ENCODE data around the gene ZNF205. TPM values are rescaled to one million over a fixed set of nuclear protein-coding genes. Genes with fewer than 3 reads are reported as not detected.

The ZNF205 gene
- total and polyA plus RNA-seq, 10 of the 15 experiments (the other 5 are each of a cell fraction or from before 2014, with no cell fraction given): 0.26 to 1.5 (median 0.78) TPM; not detected in 2

- TF ChIP-seq ELK1 (IDR thresholded peaks at IDR 0.05; ENCODE audit: low read depth, low read length): no peak
- TF ChIP-seq DPF2 (IDR thresholded peaks at IDR 0.05): no peak
- TF ChIP-seq ZSCAN29 (IDR thresholded peaks at IDR 0.05): no peak
- no peak for TF ChIP-seq BRCA1 (IDR thresholded peaks at IDR 0.05; ENCODE audit: low read depth, low read length)
- TF ChIP-seq POU2F2 (IDR thresholded peaks at IDR 0.05; ENCODE audit: borderline replicate concordance, low read depth, low read length): no peak
- peak; percentile 66; the same call in 1 of the 2 replicates for TF ChIP-seq SMC3 (IDR thresholded peaks at IDR 0.05; ENCODE audit: borderline replicate concordance, low read length)
- TF ChIP-seq STAT1 (conservative IDR thresholded peaks at IDR 0.05): no peak
- TF ChIP-seq ZNF592 (IDR thresholded peaks at IDR 0.05): no peak
- no peak for TF ChIP-seq IKZF1 (conservative IDR thresholded peaks at IDR 0.05)
- no peak for TF ChIP-seq IKZF2 (IDR thresholded peaks at IDR 0.05)
- peak; percentile 46; the same call in 1 of the 2 replicates for TF ChIP-seq RUNX3 (IDR thresholded peaks at IDR 0.05; ENCODE audit: low read length)
- TF ChIP-seq RAD51 (IDR thresholded peaks at IDR 0.05): no peak
- no peak for TF ChIP-seq EZH2 (IDR thresholded peaks at IDR 0.05; ENCODE audit: borderline replicate concordance, control insufficient read depth, low read depth, low read length)
- TF ChIP-seq CTCF (IDR thresholded peaks at IDR 0.05 in 2 of 3, conservative IDR thresholded peaks at IDR 0.05 in 1 of 3; ENCODE audit: control insufficient read depth in 2 of 3, extremely low read depth in 1 of 3, insufficient read depth in 1 of 3, low read depth in 3 of 3, low read length in 3 of 3): peak; percentile 47 to 61 (median 54)
- TF ChIP-seq ZNF384 (IDR thresholded peaks at IDR 0.05; ENCODE audit: borderline replicate concordance, low read depth, low read length): 0 out of 2 replicates have a peak, but pooled peaks have one; percentile 36
- TF ChIP-seq MEF2A (IDR thresholded peaks at IDR 0.05; ENCODE audit: insufficient read depth, low read depth, low read length): 0 out of 2 replicates have a peak, but pooled peaks have one; percentile 8
- TF ChIP-seq ZBTB4 (CRISPR knock-in tag; IDR thresholded peaks at IDR 0.05): no peak
- TF ChIP-seq TARDBP (IDR thresholded peaks at IDR 0.05; ENCODE audit: borderline replicate concordance): no peak
- no peak for TF ChIP-seq NFYA (IDR thresholded peaks at IDR 0.05; ENCODE audit: borderline replicate concordance, low read depth, low read length)
- no peak for TF ChIP-seq ASH2L (IDR thresholded peaks at IDR 0.05; ENCODE audit: borderline replicate concordance, low read depth)
- no peak for TF ChIP-seq RBBP5 (conservative IDR thresholded peaks at IDR 0.05)
Observed at GRCh38 chr16:3095869-3096268, 16.5 kb upstream of the ZNF205 start (continued).

All from GM12878 (cell line).